Skin of body (tissue), 2 donors: ENCODE measurements around the gene TARS3. TPM values are rescaled to one million over a fixed set of nuclear protein-coding genes. Genes with fewer than 3 reads are reported as not detected.
"Not testable (repeated sequence)": the region's sequence is repeated elsewhere in the genome, so short reads cannot be mapped to it uniquely, and the experiment has no call there.

ENCODE experiments used
- DNase-seq: peaks from one replicate; lab custom pipeline; 2025; lab: John Stamatoyannopoulos, UW
- total RNA-seq: library from RNA; depleted of rRNA; stranded (reverse); fragments of >200 nt; gene quantifications from one replicate; pipeline ENCODE4 v1.2.3, GENCODE V29; 2014

TARS3 gene
- total RNA-seq, 1 donor from 2014 or later, result 15.6 TPM

- DNase-seq, result not testable (repeated sequence)
Observed at GRCh38 chr15:101654624-101655337, 69.5 kb downstream of the TARS3 start.

- no peak for DNase-seq
Observed at GRCh38 chr15:101654171-101654570, 70.1 kb downstream of the TARS3 start.

GRCh38 chr15:101652786-101653430 lies 71.4 kb downstream of the TARS3 start:
- DNase-seq, result no peak

DNA sequence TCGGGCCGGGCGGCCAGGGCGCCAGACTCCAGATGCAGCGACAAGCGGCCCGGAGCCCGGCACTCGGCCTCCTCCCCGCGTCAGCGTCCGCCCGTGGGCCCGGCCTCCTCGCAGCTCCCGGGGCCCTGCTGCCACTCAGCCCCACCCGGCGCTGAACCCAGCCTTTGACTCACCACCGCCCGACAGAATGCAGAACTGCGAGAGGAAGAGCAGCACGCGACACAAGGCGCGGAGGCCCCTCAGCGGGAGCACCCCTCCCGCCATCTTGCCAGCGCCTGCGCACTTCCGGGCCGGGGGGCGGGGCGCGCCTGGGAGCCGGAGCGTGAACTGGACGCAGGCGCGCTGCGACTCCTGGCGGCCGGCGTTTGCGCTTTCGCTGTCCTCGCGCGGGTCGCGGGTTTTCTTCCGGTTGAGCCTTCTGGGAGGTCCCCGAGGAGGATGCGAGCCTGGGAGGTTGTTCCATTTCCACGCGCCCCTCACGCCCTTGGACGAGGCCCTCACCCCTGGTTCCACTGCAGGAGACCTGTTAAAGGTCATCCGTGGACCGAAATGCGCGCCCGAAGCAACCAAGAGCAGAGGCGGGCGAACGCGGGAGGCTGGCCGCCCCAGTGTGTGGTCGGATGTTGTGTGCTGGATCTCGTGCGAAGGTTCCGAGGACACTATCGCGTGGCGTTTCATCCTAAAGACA lies 72.0 kb downstream of the TARS3 start, which contains the start of gene TM2D3:
TSS of gene TM2D3 (minus strand) at position 284 of the 688 bp plus-strand sequence. CDS start at position 264, 20 bp downstream.
- DNase-seq, result peak; percentile 94

DNA sequence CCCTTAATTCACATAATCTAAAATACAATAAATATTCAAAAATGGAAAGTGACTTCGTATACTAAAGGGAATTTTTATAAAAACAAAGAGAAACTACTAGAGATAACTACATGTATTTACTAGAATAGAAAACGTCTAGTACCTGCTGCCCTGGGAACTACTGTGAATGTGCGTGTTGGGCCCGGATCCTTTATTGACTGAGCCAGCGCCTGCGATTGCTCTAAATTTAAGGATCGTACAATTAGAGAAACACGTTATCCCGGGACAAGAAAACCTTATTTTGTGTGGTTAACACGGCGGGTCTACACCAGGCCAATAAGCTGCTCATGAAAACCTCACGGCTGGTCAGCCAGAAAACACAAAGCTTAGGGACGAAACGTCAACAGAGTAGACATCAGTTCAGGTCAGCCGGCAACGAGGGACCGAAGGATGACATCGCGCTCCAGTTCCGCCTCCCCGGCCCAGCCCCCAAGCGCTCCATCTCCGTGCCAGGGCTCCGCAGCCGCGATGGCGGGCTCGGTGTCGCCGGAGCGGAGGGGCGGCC lies 72.6 kb downstream of the TARS3 start:
- peak; percentile 38 for DNase-seq

- DNase-seq, result no peak
Observed at GRCh38 chr15:101650145-101650544, 74.1 kb downstream of the TARS3 start.

DNA sequence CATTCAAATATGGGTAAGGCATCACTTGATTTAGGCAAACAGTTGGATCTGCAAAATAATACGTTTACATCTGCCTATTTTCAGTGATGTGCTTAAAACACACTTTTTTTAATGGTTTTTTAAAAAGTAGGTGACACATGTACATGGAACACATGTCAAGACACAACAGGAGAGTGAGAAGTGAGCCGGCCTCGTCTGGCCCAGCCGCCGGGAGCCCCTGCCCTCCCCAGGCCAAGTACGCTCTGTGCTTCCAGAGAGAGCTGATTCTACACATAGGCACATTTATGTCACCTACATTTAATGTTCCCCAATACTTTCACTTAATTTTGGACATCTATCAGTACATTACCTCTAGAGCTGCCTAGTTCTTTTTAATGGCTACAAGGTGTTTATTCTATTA lies 75.9 kb downstream of the TARS3 start:
- no peak for DNase-seq

- no peak for DNase-seq
Observed at GRCh38 chr15:101647251-101647650, 77.0 kb downstream of the TARS3 start.

DNA sequence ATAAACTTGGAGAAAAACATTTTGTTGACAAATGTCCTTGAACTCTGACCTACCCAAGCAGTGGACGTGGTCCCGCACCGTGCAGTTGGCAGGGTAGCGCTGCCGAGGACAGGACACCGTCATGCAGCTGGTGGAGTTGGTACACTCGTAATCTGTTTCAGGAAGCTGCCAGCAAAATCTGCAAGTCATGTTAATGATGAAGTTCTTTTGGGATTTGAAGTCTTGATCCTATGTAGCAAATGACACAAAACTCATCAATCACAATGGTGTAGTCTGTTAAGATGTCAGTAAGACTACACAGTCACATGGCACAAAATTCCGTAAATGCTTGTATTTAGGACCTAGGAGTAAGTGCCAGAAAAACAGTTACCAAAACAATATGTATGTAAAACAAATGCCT lies 77.6 kb downstream of the TARS3 start:
- peak; percentile 69 for DNase-seq

DNA sequence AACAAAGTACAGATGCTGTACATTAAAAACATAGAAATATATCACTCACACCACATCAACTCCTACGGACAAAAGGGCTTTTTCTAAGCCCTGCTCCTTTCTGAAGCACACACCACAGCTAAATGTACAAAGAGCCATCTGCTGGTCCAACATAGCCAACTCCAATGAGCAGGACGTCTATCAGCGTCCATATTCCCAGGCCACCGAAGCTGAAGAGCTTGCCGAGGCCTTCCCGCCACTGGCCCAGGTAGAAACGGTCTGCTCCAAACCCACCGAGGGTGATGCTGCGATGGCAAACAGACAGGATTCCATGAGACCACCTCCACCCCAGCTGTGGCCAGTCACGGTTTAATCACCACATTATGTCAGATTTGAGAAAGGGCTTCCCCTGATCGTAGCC lies 81.9 kb downstream of the TARS3 start:
- DNase-seq, result no peak

DNA sequence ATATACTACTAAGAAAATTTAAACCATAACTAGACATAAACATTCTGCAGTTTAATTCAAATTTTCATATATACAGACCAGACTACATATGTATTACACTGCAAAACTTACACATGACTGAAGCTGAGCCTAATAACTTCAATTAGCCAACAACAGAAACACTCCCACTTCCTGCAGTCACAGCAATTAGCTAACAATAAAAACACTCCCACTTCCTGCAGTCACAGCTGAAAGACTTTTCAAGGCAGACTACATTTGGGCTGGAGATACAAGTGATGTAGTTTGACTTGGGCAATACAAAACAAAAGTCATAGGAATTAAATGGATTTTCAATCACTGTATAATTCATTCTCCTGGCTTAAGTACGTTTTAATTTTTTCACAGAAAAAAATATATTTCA lies 82.4 kb downstream of the TARS3 start:
- DNase-seq, result peak; percentile 60

GRCh38 chr15:101641129-101641764 lies 83.0 kb downstream of the TARS3 start:
- DNase-seq, result peak; percentile 85

DNA sequence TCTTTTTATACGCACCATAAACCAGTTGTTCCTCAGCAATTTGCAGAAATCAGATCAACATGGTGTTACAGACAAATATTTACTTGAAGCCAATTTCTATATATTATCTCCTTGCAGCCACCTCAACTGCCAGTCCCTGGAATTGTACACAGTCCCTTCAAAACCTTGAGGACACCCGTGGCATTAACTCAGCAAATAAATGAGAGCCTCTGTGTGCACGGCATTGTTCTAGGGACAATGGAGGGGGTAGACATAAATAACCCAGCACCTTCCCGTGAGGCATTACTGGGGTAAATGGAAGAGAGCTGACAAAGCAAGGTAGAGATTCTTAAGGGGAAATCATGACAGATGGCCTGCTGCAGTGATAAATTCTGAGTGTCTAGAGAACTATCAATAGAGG lies 84.6 kb downstream of the TARS3 start:
- DNase-seq, result no peak

DNA sequence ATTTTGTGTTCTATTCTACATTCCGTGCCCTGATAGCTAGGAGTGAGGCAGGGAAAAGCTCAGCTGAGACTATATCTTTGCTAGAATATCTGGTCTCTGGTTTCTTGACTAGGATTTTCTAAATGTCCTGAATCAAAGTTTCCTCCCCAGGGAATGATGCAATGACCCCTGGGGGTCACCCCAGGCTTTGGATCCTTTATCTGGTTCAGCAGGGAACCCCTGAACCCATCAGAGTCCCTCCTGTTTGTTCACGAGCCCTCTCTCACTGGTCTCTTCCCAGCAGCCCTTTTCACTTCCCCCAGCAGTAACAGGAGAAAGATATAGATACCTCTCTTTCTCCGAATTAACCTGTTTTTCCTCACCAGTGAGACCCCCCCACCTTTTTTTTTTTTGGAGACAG lies 86.4 kb downstream of the TARS3 start:
- no peak for DNase-seq

DNA sequence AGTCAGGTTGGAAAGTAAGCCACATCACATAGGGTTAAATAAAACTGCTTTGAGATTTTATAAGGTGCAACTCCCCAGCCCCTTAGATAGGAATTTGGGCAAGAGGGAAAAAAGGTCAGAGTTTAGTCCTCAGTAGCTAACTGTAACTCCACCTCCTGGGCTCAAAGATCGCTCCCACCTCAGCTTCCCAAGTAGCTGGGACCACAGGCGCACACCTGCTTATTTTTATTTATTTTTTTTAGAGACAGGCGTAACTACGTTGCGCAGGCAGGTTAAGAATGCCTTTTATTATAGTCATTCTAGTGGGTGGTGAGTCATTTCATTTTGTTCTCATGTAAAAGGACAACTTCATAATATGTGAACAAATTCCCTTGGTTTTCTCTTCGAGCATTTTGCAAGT lies 86.8 kb downstream of the TARS3 start:
- no peak for DNase-seq

DNA sequence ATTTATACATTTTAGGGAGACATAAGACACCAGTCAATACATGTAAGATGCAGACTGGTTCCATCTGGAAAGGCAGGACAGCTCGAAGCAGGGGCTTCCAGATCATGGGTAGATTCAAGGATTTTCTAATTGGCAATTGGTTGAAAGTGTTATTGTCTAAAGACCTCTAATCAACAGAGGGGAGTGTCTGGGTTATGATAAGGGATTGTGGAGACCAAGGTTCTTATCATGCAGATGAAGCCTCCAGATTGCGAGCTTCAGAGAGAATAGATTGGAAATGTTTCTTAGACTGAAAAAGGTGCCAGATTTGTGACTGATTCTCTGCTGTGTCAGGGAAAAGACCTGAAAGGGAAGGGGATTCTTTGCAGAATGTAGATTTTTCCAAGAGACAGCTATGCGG lies 87.2 kb downstream of the TARS3 start:
- DNase-seq, result no peak

DNA sequence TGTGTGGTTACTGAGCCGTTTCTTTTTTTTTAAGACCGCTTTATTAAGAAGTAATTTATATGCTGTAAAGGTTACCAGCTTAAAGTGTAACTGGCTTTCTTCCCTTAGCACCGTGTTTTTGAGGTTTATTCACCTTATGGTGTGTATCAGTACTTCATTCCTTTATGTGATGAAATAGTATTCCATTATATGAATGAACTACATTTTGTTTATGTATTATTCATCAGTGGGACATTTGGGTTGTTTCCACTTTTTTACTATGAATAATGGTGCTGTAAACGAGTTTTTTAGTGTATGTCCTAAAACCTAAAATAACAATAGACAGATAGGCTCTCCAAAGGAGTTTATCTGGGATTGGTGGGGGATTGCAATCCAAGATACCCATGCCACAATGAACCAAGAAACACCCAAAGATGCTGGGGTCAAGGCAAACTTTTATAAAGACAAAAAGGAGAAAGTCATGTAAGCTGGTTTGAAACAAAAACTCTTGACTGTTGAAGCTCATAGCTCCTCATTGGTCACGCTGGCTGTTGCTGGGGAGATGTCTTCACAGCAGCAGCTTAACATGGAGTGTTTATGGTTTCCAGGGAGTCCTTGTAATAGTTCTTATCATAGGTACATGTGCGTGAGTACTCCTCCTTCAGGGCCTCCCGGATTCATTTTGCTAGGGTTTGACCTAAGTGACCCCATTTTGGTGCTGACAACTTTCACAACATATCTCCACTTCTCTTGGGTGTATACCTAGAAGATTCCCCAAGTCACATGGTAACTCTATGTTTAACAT lies 88.1 kb downstream of the TARS3 start:
- DNase-seq, result no peak

DNA sequence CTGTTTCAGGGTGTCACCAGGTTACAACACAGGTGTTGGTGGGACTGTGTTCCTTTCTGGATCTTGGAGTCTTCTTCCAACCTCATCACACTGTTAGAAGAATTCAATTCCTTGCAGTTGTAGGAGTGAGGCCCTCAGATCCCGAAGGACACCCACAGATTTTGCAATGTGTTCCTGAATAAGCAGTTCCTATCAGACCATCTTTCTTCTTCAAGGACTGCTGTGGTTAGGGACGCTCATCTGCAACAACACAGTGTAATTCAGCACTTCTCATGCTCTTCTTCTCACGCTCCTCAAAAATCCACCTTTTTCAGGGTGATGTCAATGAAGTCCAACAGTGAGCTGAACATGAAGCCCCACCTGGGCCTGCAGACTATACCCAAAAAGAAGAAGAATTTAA lies 90.9 kb downstream of the TARS3 start:
- DNase-seq, result no peak

DNA sequence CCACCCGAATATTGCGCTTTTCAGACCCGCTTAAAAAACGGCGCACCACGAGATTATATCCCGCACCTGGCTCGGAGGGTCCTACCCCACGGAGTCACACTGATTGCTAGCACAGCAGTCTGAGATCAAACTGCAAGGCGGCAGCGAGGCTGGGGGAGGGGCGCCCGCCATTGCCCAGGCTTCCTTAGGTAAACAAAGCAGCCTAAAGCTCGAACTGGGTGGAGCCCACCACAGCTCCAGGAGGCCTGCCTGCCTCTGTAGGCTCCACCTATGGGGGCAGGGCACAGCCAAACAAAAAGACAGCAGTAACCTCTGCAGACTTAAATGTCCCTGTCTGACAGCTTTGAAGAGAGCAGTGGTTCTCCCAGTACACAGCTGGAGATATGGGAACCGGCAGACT lies 97.5 kb downstream of the TARS3 start:
- not testable (repeated sequence) for DNase-seq

DNA sequence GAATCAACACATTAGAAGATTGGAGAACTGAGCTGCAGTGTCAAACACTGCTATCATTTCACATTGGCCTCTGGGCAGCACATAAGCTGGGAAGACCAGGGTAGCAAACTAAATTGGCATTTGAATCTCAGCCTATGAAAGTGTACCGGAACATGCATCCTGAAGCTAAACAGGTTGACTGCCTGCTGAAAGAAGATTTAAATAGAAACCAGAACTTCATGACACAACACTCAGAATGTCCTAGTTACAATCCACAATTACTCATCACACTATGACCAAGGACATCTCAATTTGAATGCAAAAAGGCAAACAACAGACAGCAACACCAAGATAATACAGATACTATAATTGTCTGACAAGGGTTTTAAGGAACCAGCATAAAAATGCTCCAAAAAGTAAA lies 98.3 kb downstream of the TARS3 start:
- DNase-seq, result no peak

DNA sequence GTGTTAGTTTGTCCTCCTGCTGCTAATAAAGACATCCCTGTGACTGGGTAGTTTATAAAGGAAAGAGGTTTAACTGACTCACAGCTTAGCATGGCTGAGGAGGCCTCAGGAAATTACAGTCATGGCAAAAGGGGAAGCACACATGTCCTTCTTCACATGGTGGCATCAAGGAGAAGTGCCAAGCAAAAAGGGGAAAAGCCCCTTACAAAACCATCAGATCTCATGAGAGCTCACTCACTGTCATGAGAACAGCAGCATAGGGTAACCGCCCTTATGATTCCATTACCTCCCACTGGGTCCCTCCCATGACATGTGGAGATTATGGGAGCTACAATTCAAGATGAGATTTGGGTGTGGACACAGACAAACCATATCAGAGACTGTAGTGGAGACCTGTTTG lies 99.1 kb downstream of the TARS3 start:
- DNase-seq, result no peak
